HG02840 (cell line): ENCODE results near the gene CFI.

Experiments used
- ATAC-seq: cut with Tn5 transposase; IDR thresholded peaks from one replicate; pipeline ENCODE4 v1.9.1; 2021; ENCODE audit warnings: mild to moderate bottlenecking, moderate library complexity, moderate number of reproducible peaks; ENCODE audit not compliant: unreplicated experiment, low FRiP score

CFI gene

DNA sequence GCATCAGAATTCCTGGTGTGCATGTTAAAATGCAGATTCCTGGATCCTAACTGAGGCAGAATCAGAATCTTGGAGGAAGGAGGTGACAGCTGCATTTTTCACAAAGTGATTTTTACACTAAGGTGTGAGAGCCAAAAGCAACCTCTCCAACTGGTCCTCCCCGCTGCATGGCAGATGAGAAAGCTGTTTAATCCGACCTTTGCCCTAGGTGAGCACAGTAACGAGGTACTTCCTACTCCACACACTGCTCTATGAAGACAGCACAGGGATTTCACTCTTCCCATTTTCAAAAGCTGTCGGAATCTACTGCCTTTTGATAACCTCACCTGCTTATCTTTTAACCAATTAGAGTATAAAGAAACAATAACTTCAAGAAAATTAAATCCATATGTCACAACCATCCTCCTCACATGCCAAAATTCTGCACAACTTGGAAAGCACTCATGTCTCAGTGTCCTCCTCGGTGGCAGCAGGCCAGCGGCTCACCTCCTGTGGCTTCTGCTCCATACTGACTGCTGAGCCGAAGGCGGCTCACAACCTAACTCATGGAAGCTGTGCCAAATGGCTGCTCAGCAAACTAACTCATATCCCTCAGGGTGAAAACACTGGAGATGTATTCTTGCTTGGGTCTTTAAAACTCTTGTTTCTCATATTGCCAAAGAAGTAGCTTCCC, 102.1 kb downstream of the CFI start:
- no peak for ATAC-seq

DNA sequence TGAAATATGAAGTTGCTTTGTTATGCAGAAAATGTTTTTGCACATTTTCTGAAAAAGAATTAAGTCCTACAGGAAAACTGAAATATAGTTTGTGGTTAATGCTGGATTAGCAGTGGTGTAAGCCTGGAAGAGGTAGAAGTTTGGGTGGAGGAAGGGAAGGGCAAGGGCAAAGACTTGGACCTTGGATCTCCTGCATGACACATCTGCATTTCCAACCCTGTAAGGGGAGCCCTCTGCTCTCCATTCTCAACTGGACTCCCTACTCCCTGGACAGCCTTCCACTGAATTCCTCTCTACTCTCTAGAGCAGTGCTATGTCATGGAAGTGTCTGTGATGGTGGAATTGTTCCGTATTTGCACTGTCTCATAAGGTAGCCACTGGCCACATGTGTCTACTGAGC, 103.1 kb downstream of the CFI start:
- ATAC-seq, result no peak

DNA sequence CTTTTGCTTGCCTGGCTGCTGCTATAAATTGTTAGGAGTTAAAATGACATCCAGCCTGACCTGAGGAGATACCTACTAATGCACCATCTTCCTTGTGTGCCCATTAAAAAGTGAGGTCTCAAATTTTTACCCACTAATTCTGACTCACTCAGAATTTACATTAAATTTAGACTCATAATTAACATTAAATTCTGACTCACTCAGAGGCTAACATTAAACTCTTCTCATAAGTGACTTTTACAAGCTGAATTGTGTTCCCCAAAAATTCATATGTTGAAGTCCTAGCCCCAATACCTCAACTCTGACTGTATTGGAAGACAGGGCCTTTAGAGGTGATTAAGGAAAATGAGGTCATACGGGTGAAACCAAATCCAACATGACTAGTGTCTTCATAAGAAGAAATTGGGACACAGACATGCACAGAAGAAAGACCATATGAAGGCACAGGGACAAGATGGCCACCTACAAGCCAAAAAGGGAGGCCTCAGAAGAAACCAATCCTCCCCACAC, 110.3 kb downstream of the CFI start:
- ATAC-seq, result no peak
